Body of pancreas (tissue), 4 donors: ENCODE measurements around the gene ATP1A2.

Experiments used
- CTCF ChIP-seq, 7 experiments: fragments of 450-650 bp in 4 of 7; fragments of 200-600 bp in 3 of 7; sonication (generic) in 3 of 7; IDR thresholded peaks; one replicate each; pipeline ENCODE4 v1.5.1; 2016 to 2019; ENCODE audit warnings: antibody characterized with exemption in 7 of 7
- POLR2A ChIP-seq, 3 donors: fragments of 450-650 bp; IDR thresholded peaks; one replicate each; pipeline ENCODE4 v1.6.1; 2016; ENCODE audit warnings: antibody characterized with exemption in 3 of 3, mild to moderate bottlenecking in 2 of 3

- TF ChIP-seq CTCF (IDR thresholded peaks at IDR 0.05), result no peak
- no peak for TF ChIP-seq POLR2A (IDR thresholded peaks at IDR 0.05)
These were observed 15.4 kb downstream of the ATP1A2 start for GRCh38 chr1:160130939-160131338.
